DOHH2 (cell line): ENCODE data around the gene PPP2R2C.

Experiments used
- H3F3A ChIP-seq: fragments of 200-600 bp; sonication (generic), shearing (Covaris generic); 2 replicates; pipeline ENCODE4 v1.6.0; 2016; ENCODE audit warnings: antibody characterized with exemption, mild to moderate bottlenecking; ENCODE audit not compliant: control insufficient read depth, insufficient read depth
- H3K27ac ChIP-seq: fragments of 200-600 bp; sonication (generic); 2 replicates; pipeline ENCODE4 v1.5.1; 2014; ENCODE audit warnings: low read depth, mild to moderate bottlenecking, low read length, moderate library complexity
- H3K27me3 ChIP-seq: fragments of 200-600 bp; sonication (generic); 2 replicates; pipeline ENCODE4 v1.6.1; 2014; ENCODE audit warnings: mild to moderate bottlenecking, low read length, mixed read lengths; ENCODE audit not compliant: control insufficient read depth
- H3K36me3 ChIP-seq: fragments of 200-600 bp; sonication (generic); 2 replicates; pipeline ENCODE4 v1.6.1; 2014; ENCODE audit warnings: mild to moderate bottlenecking, low read length, moderate library complexity, mixed read lengths; ENCODE audit not compliant: control insufficient read depth
- H3K4me1 ChIP-seq: fragments of 200-600 bp; sonication (generic); 2 replicates; pipeline ENCODE4 v1.6.1; 2014; ENCODE audit warnings: mild to moderate bottlenecking, low read length, mixed read lengths; ENCODE audit not compliant: control insufficient read depth
- H3K4me2 ChIP-seq: fragments of 200-600 bp; sonication (generic); 2 replicates; pipeline ENCODE4 v1.6.0; 2014; ENCODE audit warnings: mild to moderate bottlenecking, low read length, moderate library complexity
- H3K4me3 ChIP-seq: fragments of 200-600 bp; sonication (generic); 2 replicates; pipeline ENCODE4 v1.5.1; 2014; ENCODE audit warnings: mild to moderate bottlenecking, low read length, mixed read lengths
- H3K79me2 ChIP-seq: fragments of 200-600 bp; sonication (generic); 2 replicates; pipeline ENCODE4 v1.6.1; 2014; ENCODE audit warnings: mild to moderate bottlenecking, low read length, mixed read lengths; ENCODE audit not compliant: control insufficient read depth
- H3K9me2 ChIP-seq: fragments of 200-600 bp; sonication (generic); replicated peaks from 2 replicates; pipeline ENCODE4 v1.6.1; 2014; ENCODE audit warnings: mild to moderate bottlenecking, low read length, mixed read lengths; ENCODE audit not compliant: control insufficient read depth
- H3K9me3 ChIP-seq: fragments of 200-600 bp; sonication (generic); 2 replicates; pipeline ENCODE4 v1.6.1; 2014; ENCODE audit warnings: antibody characterized with exemption, low read length, mixed read lengths; ENCODE audit not compliant: control insufficient read depth, insufficient read depth
- H4K20me1 ChIP-seq: fragments of 200-600 bp; sonication (generic); 2 replicates; pipeline ENCODE4 v1.6.0; 2014; ENCODE audit warnings: low read depth, mild to moderate bottlenecking, antibody characterized with exemption, low read length, moderate library complexity; ENCODE audit not compliant: control insufficient read depth, insufficient read depth
- EZH2phosphoT487 ChIP-seq: fragments of 200-600 bp; sonication (generic); IDR thresholded peaks from 2 replicates; pipeline ENCODE4 v1.6.1; 2017; ENCODE audit warnings: borderline replicate concordance, mild to moderate bottlenecking, antibody characterized with exemption, low read length, moderate library complexity, mixed read lengths
- TF ChIP-seq, protein P1 (sequence below): fragments of 200-600 bp; sonication (generic); IDR thresholded peaks from one replicate; pipeline ENCODE4 v1.5.1; 2014; ENCODE audit warnings: antibody characterized with exemption, mild to moderate bottlenecking, low read depth, low read length; ENCODE audit not compliant: poor library complexity, severe bottlenecking

PPP2R2C gene

DNA sequence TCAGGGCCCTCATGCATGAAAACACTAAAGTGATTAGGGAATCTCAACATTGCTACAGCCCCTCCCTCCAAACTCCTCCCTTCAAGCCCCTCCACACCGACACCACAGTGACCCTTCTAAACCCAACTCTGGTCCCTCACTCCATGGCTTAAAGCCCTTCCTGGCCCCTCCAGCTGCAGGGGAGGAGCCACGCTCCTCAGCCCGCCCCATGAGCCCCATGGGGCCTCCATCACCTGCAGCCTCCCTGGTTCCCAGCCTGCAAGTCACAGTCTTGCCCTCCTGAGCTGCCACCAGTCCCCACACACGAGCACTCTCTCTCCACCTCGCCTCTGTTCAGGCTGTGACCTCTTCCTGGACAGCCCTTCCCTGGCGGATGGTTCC is 31.2 kb downstream of the PPP2R2C start:
- no peak overlapping the region for H3K4me3 ChIP-seq
- no peaks in the 10 kb centered on the region for H3K27me3 ChIP-seq
- no peak for TF ChIP-seq EZH2phosphoT487
- TF ChIP-seq, protein P1, sequence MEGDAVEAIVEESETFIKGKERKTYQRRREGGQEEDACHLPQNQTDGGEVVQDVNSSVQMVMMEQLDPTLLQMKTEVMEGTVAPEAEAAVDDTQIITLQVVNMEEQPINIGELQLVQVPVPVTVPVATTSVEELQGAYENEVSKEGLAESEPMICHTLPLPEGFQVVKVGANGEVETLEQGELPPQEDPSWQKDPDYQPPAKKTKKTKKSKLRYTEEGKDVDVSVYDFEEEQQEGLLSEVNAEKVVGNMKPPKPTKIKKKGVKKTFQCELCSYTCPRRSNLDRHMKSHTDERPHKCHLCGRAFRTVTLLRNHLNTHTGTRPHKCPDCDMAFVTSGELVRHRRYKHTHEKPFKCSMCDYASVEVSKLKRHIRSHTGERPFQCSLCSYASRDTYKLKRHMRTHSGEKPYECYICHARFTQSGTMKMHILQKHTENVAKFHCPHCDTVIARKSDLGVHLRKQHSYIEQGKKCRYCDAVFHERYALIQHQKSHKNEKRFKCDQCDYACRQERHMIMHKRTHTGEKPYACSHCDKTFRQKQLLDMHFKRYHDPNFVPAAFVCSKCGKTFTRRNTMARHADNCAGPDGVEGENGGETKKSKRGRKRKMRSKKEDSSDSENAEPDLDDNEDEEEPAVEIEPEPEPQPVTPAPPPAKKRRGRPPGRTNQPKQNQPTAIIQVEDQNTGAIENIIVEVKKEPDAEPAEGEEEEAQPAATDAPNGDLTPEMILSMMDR: no peak
- H3K36me3 ChIP-seq: no peaks in the 10 kb centered on the region
- no peaks in the 10 kb centered on the region for H4K20me1 ChIP-seq
- no peaks in the 10 kb centered on the region for H3F3A ChIP-seq
- no peak overlapping the region for H3K27ac ChIP-seq
- H3K4me2 ChIP-seq: no peak overlapping the region
- no peaks in the 10 kb centered on the region for H3K9me2 ChIP-seq
- no peaks in the 10 kb centered on the region for H3K9me3 ChIP-seq
- H3K4me1 ChIP-seq: no peaks in the 10 kb centered on the region
- H3K79me2 ChIP-seq: no peaks in the 10 kb centered on the region

DNA sequence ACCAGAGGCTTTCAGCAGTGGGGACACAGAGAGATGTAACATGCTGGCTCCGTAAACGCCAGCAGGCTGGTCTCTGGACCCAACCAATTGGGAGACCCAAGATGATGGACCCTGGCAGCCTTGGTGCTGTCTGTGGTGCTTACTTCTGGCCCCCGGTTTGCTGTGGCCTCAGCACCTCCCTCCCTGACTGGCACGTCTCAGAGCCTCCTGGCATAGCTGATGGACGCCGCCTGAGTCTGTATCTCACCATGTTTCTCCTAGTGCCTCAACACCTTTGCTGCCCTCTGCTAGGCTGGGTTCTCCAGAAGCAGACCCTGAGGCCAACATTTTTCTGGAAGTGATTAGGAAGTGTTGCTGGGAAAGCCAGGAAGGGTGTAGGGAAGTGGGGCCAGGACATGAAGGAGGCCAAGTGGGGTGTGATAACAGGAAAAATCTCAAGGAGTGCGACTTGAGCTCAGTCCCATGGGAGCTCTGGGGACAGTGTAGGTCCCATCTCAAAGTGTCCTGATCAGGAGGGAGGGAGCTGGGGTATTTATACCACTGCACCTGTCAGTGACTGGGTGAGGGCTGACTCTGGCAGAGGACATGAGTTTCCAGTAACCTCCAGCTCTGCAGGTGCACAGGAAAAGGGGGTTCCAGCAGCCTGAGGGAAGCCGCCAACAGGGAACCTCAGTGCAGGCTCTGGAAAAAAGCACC is 31.8 kb downstream of the PPP2R2C start:
- H3K4me3 ChIP-seq: no peak overlapping the region
- H3K9me3 ChIP-seq: no peaks in the 10 kb centered on the region
- H3K79me2 ChIP-seq: no peaks in the 10 kb centered on the region
- H3K36me3 ChIP-seq: no peaks in the 10 kb centered on the region
- no peak overlapping the region for H3K27ac ChIP-seq
- no peaks in the 10 kb centered on the region for H3K27me3 ChIP-seq
- no peaks in the 10 kb centered on the region for H3K9me2 ChIP-seq
- TF ChIP-seq EZH2phosphoT487: no peak
- TF ChIP-seq, protein P1: no peak
- no peaks in the 10 kb centered on the region for H3F3A ChIP-seq
- no peaks in the 10 kb centered on the region for H3K4me1 ChIP-seq
- no peak overlapping the region for H3K4me2 ChIP-seq
- H4K20me1 ChIP-seq: no peaks in the 10 kb centered on the region

DNA sequence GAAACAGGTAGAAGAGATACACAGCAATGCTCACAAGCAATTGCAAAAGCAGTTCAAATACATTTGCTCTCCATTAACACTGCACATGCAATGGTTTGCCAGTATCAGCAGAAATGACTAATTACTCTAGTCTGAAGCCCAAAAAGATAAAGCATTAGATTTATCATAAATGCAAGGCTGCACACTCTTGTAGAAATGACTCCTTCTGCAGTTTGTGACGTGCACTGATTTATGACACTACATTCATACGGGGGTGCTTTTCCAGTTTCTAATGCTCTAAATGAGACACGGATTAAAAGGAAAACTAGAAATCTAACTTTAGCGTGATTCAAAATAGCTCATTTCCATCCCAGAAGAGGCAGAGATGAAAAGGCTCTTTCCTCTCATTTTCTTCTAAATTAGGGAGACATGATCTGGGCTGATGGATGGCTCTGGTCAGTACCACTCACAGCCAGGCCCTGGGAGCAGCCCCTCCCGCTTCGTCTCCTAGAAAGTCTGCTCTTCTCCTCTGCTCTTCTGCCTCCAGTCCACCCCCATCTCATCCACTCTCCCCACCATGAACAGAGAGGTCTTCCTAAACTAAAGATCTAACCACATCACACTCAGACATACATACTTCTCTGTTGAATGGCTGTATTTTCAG is 33.2 kb downstream of the PPP2R2C start:
- no peaks in the 10 kb centered on the region for H4K20me1 ChIP-seq
- H3K4me3 ChIP-seq: no peak overlapping the region
- no peaks in the 10 kb centered on the region for H3K79me2 ChIP-seq
- no peaks in the 10 kb centered on the region for H3K4me1 ChIP-seq
- no peaks in the 10 kb centered on the region for H3K36me3 ChIP-seq
- H3K9me2 ChIP-seq: no peaks in the 10 kb centered on the region
- no peaks in the 10 kb centered on the region for H3K9me3 ChIP-seq
- TF ChIP-seq EZH2phosphoT487: no peak
- TF ChIP-seq, protein P1: no peak
- no peaks in the 10 kb centered on the region for H3F3A ChIP-seq
- H3K27ac ChIP-seq: no peak overlapping the region
- no peaks in the 10 kb centered on the region for H3K27me3 ChIP-seq
- H3K4me2 ChIP-seq: no peak overlapping the region
